CD8-positive, alpha-beta memory T cell (primary cell): ENCODE measurements around the gene ITGB1BP1. TPM values are rescaled to one million over a fixed set of nuclear protein-coding genes. Genes with fewer than 3 reads are reported as not detected.

Source experiments
- CTCF ChIA-PET: fragments of 350-600 bp; sonication (Branson Sonifier 250); formaldehyde crosslinking; loops from one replicate; lab custom pipeline; 2021; ENCODE audit warnings: antibody characterized with exemption; lab: Charles Lee
- POLR2A ChIA-PET: fragments of 350-600 bp; sonication (Branson Sonifier 250); formaldehyde crosslinking; loops from one replicate; lab custom pipeline; 2021; ENCODE audit warnings: antibody characterized with exemption; lab: Charles Lee
- DNase-seq, 5 donors: peaks; one replicate each; pipeline versions ENCODE4 v3.0.0 to v3.0.0-alpha.2; 2020 to 2022; ENCODE audit warnings: mixed read lengths in 1 of 5
- H3K27ac ChIP-seq: one replicate; pipeline ENCODE4 v1.7.0; 2013; ENCODE audit warnings: low read depth, mild to moderate bottlenecking, low read length, moderate library complexity
- H3K27me3 ChIP-seq: 2 replicates; pipeline ENCODE4 v1.7.0; 2013; ENCODE audit warnings: low read length, mild to moderate bottlenecking; ENCODE audit not compliant: insufficient read depth, poor library complexity, severe bottlenecking
- H3K36me3 ChIP-seq: 2 replicates; pipeline ENCODE4 v1.7.0; 2013; ENCODE audit warnings: mild to moderate bottlenecking, low read length, moderate library complexity; ENCODE audit not compliant: insufficient read depth
- H3K4me1 ChIP-seq: 2 replicates; pipeline ENCODE4 v1.7.0; 2013; ENCODE audit warnings: mild to moderate bottlenecking, low read length, moderate library complexity; ENCODE audit not compliant: insufficient read depth
- H3K4me3 ChIP-seq: 2 replicates; pipeline ENCODE4 v1.7.0; 2013; ENCODE audit warnings: mild to moderate bottlenecking, low read length
- H3K9me3 ChIP-seq: 2 replicates; pipeline ENCODE4 v1.7.0; 2013; ENCODE audit warnings: mild to moderate bottlenecking, low read length
- H3K27ac Mint-ChIP-seq, 8 donors: one replicate each; pipeline ENCODE4 v1.8.0; 2020 to 2021; ENCODE audit warnings: mixed read lengths in 8 of 8, mild to moderate bottlenecking in 6 of 8, inconsistent platforms in 3 of 8, moderate library complexity in 3 of 8
- H3K27me3 Mint-ChIP-seq, 2 donors: one replicate each; pipeline ENCODE4 v1.8.0; 2020 to 2021; ENCODE audit warnings: mixed read lengths in 2 of 2, mild to moderate bottlenecking in 1 of 2, moderate library complexity in 1 of 2
- H3K36me3 Mint-ChIP-seq, 3 donors: one replicate each; pipeline ENCODE4 v1.8.0; 2020 to 2021; ENCODE audit warnings: mixed read lengths in 3 of 3, inconsistent platforms in 1 of 3, mild to moderate bottlenecking in 1 of 3
- H3K4me1 Mint-ChIP-seq, 3 donors: one replicate each; pipeline ENCODE4 v1.8.0; 2020 to 2021; ENCODE audit warnings: mixed read lengths in 3 of 3, inconsistent platforms in 1 of 3, mild to moderate bottlenecking in 1 of 3
- H3K4me3 Mint-ChIP-seq, 7 donors: one replicate each; pipeline ENCODE4 v1.8.0; 2020 to 2021; ENCODE audit warnings: mixed read lengths in 7 of 7, mild to moderate bottlenecking in 6 of 7, moderate library complexity in 4 of 7, inconsistent platforms in 2 of 7
- H3K9me3 Mint-ChIP-seq, 5 donors: one replicate each; pipeline ENCODE4 v1.8.0; 2020 to 2022; ENCODE audit warnings: mixed read lengths in 5 of 5, mild to moderate bottlenecking in 3 of 5, moderate library complexity in 2 of 5, inconsistent platforms in 1 of 5
- polyA plus RNA-seq: library from polyadenylated mRNA; unstranded; fragments of 300-500 nt; fragmentation: Illumina TruSeq; gene quantifications from one replicate; pipeline ENCODE4 v1.2.3, GENCODE V29; 2021
- total RNA-seq, 2 experiments: library from RNA; stranded (reverse); gene quantifications; one replicate each; pipeline ENCODE4 v1.2.3, GENCODE V29; 2021

Gene ITGB1BP1
- total and polyA plus RNA-seq, 3 experiments from 2014 or later, result 185 to 200 (median 195) TPM

DNA sequence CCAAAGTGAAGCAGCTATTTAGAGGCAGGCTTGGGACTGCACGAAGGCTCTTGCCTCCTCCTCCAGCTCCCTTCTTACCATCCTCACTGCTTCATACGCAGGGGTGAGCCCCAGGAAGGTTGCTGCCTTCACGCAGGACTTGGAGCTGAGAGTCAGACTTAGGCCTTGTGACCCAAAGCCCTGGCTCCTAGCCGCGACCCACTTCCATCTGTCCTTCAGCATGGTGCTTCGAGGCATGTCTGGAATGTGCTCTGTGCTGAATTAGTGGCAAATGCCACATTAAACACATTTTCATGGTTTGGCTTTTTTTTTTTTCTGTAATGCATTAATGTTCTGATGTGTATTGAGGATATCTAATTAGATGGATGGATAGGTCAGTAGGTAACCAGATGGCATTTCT lies 37.5 kb downstream of the ITGB1BP1 start:
- no peak for DNase-seq
- CTCF ChIA-PET, result no interaction called here
- no peak overlapping the region for H3K4me3 Mint-ChIP-seq
- no peaks in the 10 kb centered on the region for H3K4me1 Mint-ChIP-seq
- Histone ChIP-seq H3K27ac (no peak overlapping the region), H3K27me3 (no peaks in the 10 kb centered on the region), H3K36me3 (no peaks in the 10 kb centered on the region), H3K4me1 (no peaks in the 10 kb centered on the region), H3K9me3 (no peaks in the 10 kb centered on the region), H3K4me3 (no peak overlapping the region)
- H3K27me3 Mint-ChIP-seq, result peaks cover 2 to 4% of the 10 kb centered on the region in 2 donors
- no peaks in the 10 kb centered on the region for H3K9me3 Mint-ChIP-seq
- no peaks in the 10 kb centered on the region for H3K36me3 Mint-ChIP-seq
- no peak overlapping the region for H3K27ac Mint-ChIP-seq
- POLR2A ChIA-PET, result no interaction called here

DNA sequence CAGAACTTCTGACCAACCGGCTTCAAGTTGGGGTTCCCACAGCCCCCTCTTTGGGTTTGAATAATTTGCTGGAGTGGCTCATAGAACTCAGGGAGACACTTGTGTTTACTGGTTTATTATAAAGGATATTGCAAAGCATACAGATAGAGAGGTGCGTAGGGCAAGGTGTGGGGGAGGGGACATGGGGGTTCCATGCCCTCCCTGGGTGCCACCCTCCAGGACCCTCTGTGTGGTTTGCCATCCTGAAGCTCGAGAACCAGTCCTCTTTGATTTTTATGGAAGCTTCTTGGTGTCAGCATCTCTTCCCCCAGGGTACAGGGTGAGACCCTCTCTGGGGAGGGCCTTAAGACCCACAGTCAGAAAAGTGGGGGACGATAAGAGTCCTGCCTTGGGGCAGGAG lies 38.8 kb downstream of the ITGB1BP1 start:
- H3K27ac ChIP-seq, result no peak overlapping the region
- H3K4me1 ChIP-seq, result no peaks in the 10 kb centered on the region
- Mint-ChIP-seq H3K27ac (no peak overlapping the region), H3K27me3 (peaks cover 2 to 4% of the 10 kb centered on the region in 2 donors), H3K4me3 (no peak overlapping the region), H3K9me3 (no peaks in the 10 kb centered on the region), H3K36me3 (no peaks in the 10 kb centered on the region), H3K4me1 (no peaks in the 10 kb centered on the region)
- POLR2A ChIA-PET, result no interaction called here
- no peaks in the 10 kb centered on the region for H3K27me3 ChIP-seq
- H3K9me3 ChIP-seq, result no peaks in the 10 kb centered on the region
- CTCF ChIA-PET, result no interaction called here
- H3K4me3 ChIP-seq, result no peak overlapping the region
- no peaks in the 10 kb centered on the region for H3K36me3 ChIP-seq
- DNase-seq, result no peak

DNA sequence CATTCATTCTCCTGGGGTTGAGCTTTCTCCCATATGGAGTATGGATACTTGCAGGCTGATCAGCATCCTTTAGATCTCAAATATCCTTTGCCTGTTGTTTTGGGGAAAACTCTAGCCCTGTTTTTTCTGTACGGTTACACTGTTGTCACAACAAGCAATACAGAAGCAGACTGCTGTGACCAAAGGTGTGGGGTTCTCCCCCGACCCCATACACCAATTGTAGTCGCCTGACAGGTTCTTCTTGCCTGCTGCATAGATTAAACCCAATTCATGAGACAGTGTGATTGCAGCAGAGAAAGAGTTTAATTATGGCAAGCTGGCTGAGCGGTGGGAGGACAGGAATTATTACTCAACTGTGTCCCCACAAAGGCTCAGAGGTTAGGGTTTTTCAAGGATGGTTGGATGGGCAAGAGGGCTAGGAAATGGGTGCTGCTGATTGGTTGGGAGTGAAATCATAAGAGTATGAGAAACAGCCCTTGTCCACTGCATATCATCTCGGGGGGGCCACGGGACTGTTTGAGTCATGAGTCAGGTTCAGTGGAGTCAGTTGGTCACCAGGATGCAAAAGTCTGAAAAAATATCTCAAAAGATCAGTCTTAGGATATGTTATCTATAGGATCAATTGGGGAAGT lies 40.6 kb downstream of the ITGB1BP1 start:
- Mint-ChIP-seq H3K9me3 (no peaks in the 10 kb centered on the region), H3K36me3 (no peaks in the 10 kb centered on the region), H3K4me3 (no peak overlapping the region), H3K27ac (no peak overlapping the region), H3K4me1 (no peaks in the 10 kb centered on the region), H3K27me3 (peaks cover 2 to 10% of the 10 kb centered on the region in 2 donors)
- H3K27ac ChIP-seq, result no peak overlapping the region
- ChIA-PET POLR2A (no interaction called here), CTCF (interaction anchor here (0.8 kb wide), 1 partner anchor 11 kb away, joined by 3 read pairs; no protein-coding TSS in a partner anchor)
- H3K4me1 ChIP-seq, result no peaks in the 10 kb centered on the region
- H3K36me3 ChIP-seq, result no peaks in the 10 kb centered on the region
- no peak overlapping the region for H3K4me3 ChIP-seq
- DNase-seq, result no peak
- no peaks in the 10 kb centered on the region for H3K27me3 ChIP-seq
- no peaks in the 10 kb centered on the region for H3K9me3 ChIP-seq

DNA sequence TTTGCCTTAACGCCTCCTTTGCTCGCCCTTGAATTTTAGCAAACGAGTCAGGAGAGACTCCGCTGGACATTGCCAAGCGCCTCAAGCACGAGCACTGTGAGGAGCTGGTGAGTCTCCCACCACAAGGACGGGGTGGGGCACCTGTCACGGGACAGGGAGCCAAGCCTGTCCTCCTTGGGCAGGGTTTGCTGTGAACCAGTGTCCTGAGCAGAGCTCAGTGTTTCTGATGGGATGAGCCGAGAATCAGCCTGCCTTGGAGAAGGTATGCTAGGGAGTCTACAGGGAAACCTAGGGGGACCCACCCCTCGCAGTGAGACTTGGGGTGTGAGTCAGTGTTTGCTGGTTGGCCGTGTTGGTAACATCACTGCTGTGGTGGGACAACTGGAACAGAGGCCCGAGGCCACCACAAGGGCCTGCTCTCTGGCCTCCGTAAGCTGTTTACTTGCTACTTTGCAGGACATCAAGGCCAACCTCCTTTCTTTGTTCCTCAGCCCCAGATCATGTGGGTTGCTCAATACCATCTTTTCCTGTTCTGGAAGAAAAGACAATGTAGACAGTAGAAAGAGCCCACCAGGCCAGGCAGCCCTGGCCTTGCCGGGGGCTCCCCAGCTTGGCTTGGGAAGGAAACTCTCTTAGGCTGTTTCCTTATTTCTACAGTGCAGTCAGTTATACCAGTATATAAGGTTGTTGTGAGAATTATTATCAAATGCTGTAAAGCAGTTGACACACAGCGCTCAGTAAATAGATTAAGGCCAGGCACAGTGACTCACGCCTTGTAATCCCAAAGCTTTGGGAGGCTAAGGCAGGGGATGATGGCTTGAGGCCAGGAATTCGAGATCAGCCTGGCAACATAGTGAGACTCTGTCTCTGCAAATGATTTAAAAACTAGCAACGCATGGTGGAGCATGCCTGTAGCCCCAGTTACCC lies 42.4 kb downstream of the ITGB1BP1 start:
- POLR2A ChIA-PET, result no interaction called here
- DNase-seq, result no peak
- no peaks in the 10 kb centered on the region for H3K4me1 Mint-ChIP-seq
- no peaks in the 10 kb centered on the region for H3K9me3 Mint-ChIP-seq
- Histone ChIP-seq H3K27me3 (no peaks in the 10 kb centered on the region), H3K9me3 (no peaks in the 10 kb centered on the region), H3K4me3 (no peak overlapping the region), H3K27ac (no peak overlapping the region), H3K4me1 (no peaks in the 10 kb centered on the region), H3K36me3 (no peaks in the 10 kb centered on the region)
- no peak overlapping the region for H3K27ac Mint-ChIP-seq
- peaks cover 8 to 23% of the 10 kb centered on the region in 2 donors for H3K27me3 Mint-ChIP-seq
- CTCF ChIA-PET, result no interaction called here
- H3K36me3 Mint-ChIP-seq, result no peaks in the 10 kb centered on the region
- no peak overlapping the region for H3K4me3 Mint-ChIP-seq

DNA sequence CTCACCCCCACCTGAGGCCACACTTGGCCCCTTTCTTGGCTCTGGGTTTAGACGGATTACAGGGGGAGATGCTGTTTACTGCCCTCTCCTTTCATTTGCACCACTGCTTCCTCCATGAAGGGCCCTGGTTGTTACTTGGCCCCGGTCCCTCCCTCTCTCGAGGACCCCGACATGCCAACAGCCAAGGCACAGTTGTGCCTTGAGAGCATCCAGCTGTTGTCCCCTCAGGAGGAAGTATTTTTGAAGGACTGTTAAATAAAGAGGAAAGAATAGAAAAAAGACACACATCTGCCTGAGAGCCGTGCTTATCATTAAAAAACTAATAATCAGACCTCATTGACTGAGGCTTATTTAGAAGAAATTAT lies 44.0 kb downstream of the ITGB1BP1 start:
- Mint-ChIP-seq H3K4me3 (no peak overlapping the region), H3K27ac (no peak overlapping the region), H3K36me3 (no peaks in the 10 kb centered on the region), H3K9me3 (no peaks in the 10 kb centered on the region), H3K4me1 (no peaks in the 10 kb centered on the region), H3K27me3 (peaks cover 9 to 24% of the 10 kb centered on the region in 2 donors)
- ChIA-PET POLR2A (no interaction called here), CTCF (no interaction called here)
- H3K4me1 ChIP-seq, result no peaks in the 10 kb centered on the region
- H3K9me3 ChIP-seq, result no peaks in the 10 kb centered on the region
- H3K4me3 ChIP-seq, result no peak overlapping the region
- no peak for DNase-seq
- H3K36me3 ChIP-seq, result no peaks in the 10 kb centered on the region
- no peak overlapping the region for H3K27ac ChIP-seq
- H3K27me3 ChIP-seq, result no peaks in the 10 kb centered on the region

DNA sequence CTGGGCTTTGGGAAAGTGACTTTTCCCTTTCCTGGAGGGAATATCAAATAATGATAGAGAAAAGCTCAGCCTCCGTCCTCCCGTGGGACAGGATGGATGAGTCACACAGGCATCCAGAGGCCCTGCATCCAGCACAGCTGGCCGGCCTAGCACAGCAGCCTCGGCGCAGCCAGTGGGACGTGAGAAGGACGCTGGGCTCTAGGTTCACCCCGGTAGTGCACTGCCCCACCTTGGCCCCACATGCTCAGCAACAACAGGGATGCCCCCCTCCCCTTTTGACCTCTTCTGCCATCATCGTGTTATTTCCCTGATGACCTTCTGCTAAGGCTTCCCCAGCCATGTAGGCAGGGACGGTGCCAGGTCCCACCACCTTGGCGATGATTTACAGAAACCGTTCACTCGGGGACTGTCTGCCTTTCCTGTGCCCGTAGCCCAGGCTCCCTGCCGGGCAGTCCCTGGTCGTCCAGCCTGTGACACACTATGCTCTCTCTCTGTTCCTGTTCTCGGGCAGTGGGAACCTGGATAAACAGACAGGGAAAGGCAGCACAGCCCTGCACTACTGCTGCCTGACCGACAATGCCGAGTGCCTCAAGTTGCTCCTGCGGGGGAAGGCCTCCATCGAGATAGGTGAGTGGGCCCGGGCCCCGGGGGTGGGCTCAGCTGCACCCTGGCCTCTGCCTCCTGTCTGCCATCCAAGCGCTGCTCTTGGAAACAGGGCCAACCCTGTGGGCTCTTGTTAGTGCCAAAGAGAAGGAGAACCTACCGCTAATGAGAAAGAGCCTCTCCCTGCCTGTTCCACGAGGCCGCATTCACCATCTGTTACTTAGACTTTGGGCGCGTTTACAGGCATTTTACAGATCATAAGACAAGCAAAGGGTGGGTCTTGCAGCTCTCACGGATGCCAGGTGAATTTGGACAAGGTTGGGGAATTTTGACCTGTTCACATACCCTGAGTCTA lies 44.6 kb downstream of the ITGB1BP1 start:
- H3K9me3 Mint-ChIP-seq, result no peaks in the 10 kb centered on the region
- no peaks in the 10 kb centered on the region for H3K36me3 Mint-ChIP-seq
- H3K27me3 Mint-ChIP-seq, result peaks cover 11 to 30% of the 10 kb centered on the region in 2 donors
- no peak for DNase-seq
- no peaks in the 10 kb centered on the region for H3K36me3 ChIP-seq
- H3K4me1 Mint-ChIP-seq, result no peaks in the 10 kb centered on the region
- H3K9me3 ChIP-seq, result no peaks in the 10 kb centered on the region
- no peak overlapping the region for H3K4me3 Mint-ChIP-seq
- no peaks in the 10 kb centered on the region for H3K27me3 ChIP-seq
- POLR2A ChIA-PET, result no interaction called here
- no peaks in the 10 kb centered on the region for H3K4me1 ChIP-seq
- H3K27ac Mint-ChIP-seq, result peak overlapping the region in 1 of 8 donors; percentile 65
- H3K4me3 ChIP-seq, result no peak overlapping the region
- CTCF ChIA-PET, result interaction anchor here (0.5 kb wide), 1 partner anchor 45 kb away, joined by 4 read pairs; no protein-coding TSS in a partner anchor
- H3K27ac ChIP-seq, result no peak overlapping the region

DNA sequence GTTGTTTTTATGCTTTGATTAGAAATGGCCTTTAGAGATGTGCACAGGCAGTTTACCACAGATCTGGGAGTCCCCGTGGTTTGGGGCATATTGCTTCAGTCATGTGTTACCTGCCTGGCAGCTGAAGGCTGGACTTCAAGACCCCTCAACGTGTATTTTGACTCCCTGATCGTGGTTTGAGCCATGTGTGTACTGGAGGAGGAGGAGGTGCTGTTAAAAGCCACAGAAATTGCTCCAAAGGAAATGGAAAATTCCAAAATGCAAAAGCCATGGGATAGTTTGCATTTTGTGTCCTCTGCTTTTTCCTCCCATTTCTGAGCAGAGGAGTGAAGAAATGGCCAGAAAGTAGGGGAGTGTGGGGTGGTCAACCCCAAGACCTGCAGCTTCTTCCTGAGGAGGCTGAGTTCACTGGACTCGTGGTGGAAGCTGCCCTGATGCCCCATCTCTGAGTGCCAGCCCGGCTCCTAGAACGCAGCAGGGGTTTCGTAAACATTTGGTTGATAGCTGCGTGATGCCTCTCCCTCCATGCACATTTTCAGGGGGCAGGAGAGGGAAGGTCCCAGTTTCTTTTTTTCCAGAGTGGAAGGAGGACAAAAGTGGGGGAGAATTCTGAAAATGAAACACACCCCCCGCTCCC lies 45.7 kb downstream of the ITGB1BP1 start:
- Histone ChIP-seq H3K27ac (no peak overlapping the region), H3K4me1 (no peaks in the 10 kb centered on the region), H3K27me3 (no peaks in the 10 kb centered on the region), H3K4me3 (no peak overlapping the region), H3K36me3 (no peaks in the 10 kb centered on the region), H3K9me3 (no peaks in the 10 kb centered on the region)
- Mint-ChIP-seq H3K4me1 (no peaks in the 10 kb centered on the region), H3K27ac (no peak overlapping the region), H3K36me3 (no peaks in the 10 kb centered on the region), H3K4me3 (no peak overlapping the region), H3K9me3 (no peaks in the 10 kb centered on the region), H3K27me3 (peaks cover 11 to 27% of the 10 kb centered on the region in 2 donors)
- no peak for DNase-seq
- CTCF ChIA-PET, result no interaction called here
- POLR2A ChIA-PET, result no interaction called here
